Panc1 (cell line): ENCODE data around the gene RTL5. TPM values are rescaled to one million over a fixed set of nuclear protein-coding genes. Genes with fewer than 3 reads are reported as not detected.

Source experiments
- ATAC-seq: fragments of 200-7000 bp; cut with Tn5 transposase; 2 replicates; pipeline ENCODE4 v1.9.1; 2020; ENCODE audit warnings: mild to moderate bottlenecking, moderate library complexity
- BruUV-seq: library from RNA; stranded (reverse); fragments of 400-500 nt; replicated peaks from 2 replicates; lab custom pipeline; 2021; lab: Mats Ljungman, UMichigan
- CTCF ChIA-PET: fragments of 300-600 bp; sonication (Branson Sonifier 250); formaldehyde crosslinking; loops from one replicate; lab custom pipeline; 2022; ENCODE audit warnings: antibody characterized with exemption; lab: Charles Lee
- POLR2A ChIA-PET: fragments of 300-600 bp; sonication (Branson Sonifier 250); formaldehyde crosslinking; loops from one replicate; lab custom pipeline; 2022; ENCODE audit warnings: antibody characterized with exemption; lab: Charles Lee
- DNase-seq: peaks from one replicate; pipeline ENCODE4 v3.0.0-alpha.2; 2010; ENCODE audit warnings: low read depth, low spot score
- H3K27ac ChIP-seq: 2 replicates; pipeline ENCODE4 v1.5.1; 2011; ENCODE audit warnings: mild to moderate bottlenecking, low read length, inconsistent platforms
- H3K27me3 ChIP-seq: fragments of 200-500 bp; sonication (Bioruptor generic); 2 replicates; pipeline ENCODE4 v1.6.0; 2014; ENCODE audit warnings: low read length, inconsistent platforms; ENCODE audit not compliant: control insufficient read depth, insufficient read depth
- H3K36me3 ChIP-seq: fragments of 200-500 bp; sonication (Bioruptor generic); 2 replicates; pipeline ENCODE4 v1.5.1; 2014; ENCODE audit warnings: inconsistent platforms, mild to moderate bottlenecking, low read length, moderate library complexity; ENCODE audit not compliant: control insufficient read depth, insufficient read depth
- H3K4me1 ChIP-seq: 2 replicates; pipeline ENCODE4 v1.5.1; 2011; ENCODE audit warnings: inconsistent platforms, mild to moderate bottlenecking, low read length, moderate library complexity; ENCODE audit not compliant: control insufficient read depth, insufficient read depth
- H3K4me3 ChIP-seq, 2 experiments: 2 replicates each; pipeline ENCODE4 v1.5.1; 2011 to 2012; ENCODE audit warnings: low read depth in 2 of 2, low read length in 2 of 2, mild to moderate bottlenecking in 2 of 2, inconsistent platforms in 1 of 2, moderate library complexity in 1 of 2
- H3K9me3 ChIP-seq: fragments of 200-500 bp; sonication (Bioruptor generic); 2 replicates; pipeline ENCODE4 v1.5.1; 2014; ENCODE audit warnings: low read depth, mild to moderate bottlenecking, inconsistent platforms, low read length, moderate library complexity; ENCODE audit not compliant: control insufficient read depth, insufficient read depth
- POLR2AphosphoS5 ChIP-seq: IDR thresholded peaks from 2 replicates; pipeline ENCODE4 v1.6.1; 2012; ENCODE audit warnings: mild to moderate bottlenecking, low read depth, low read length, moderate library complexity
- SIN3A ChIP-seq: IDR thresholded peaks from 2 replicates; pipeline ENCODE4 v1.6.1; 2012; ENCODE audit warnings: low read depth, mild to moderate bottlenecking, low read length, moderate library complexity, borderline replicate concordance; ENCODE audit not compliant: insufficient read depth
- TCF7L2 ChIP-seq: IDR thresholded peaks from 2 replicates; pipeline ENCODE4 v1.6.1; 2011; ENCODE audit warnings: mild to moderate bottlenecking, low read depth, low read length, inconsistent platforms
- in situ Hi-C: cut with HindIII; loops from 2 replicates; pipeline ENCODE4 v1.10.0; 2016; ENCODE audit warnings: low sequenced_read_pairs, low pct_unique_long_range_greater_than_20kb
- intact Hi-C: fragments of 100-400 bp; cut with micrococcal nuclease; formaldehyde crosslinking; loops from one replicate; pipeline ENCODE4 v1.10.0; 2022; ENCODE audit not compliant: unreplicated experiment
- total RNA-seq: library from RNA; stranded (reverse); gene quantifications from one replicate; pipeline ENCODE4 v1.2.1, GENCODE V29; 2021; ENCODE audit not compliant: unreplicated experiment
- TF ChIP-seq, protein P1 (sequence below): fragments of 450-650 bp; IDR thresholded peaks from 2 replicates; pipeline ENCODE4 v1.5.1; 2017; ENCODE audit warnings: mild to moderate bottlenecking
- TF ChIP-seq, protein P2 (sequence below), 2 experiments: IDR thresholded peaks; 2 replicates each; pipeline ENCODE4 v1.6.1; 2011 to 2012; ENCODE audit warnings: low read depth in 2 of 2, control low read depth in 1 of 2, low read length in 1 of 2, mild to moderate bottlenecking in 1 of 2, moderate library complexity in 1 of 2; ENCODE audit not compliant: insufficient read depth in 1 of 2

The RTL5 gene
- total RNA-seq, 1 experiment from 2014 or later, result 11.0 TPM

DNA sequence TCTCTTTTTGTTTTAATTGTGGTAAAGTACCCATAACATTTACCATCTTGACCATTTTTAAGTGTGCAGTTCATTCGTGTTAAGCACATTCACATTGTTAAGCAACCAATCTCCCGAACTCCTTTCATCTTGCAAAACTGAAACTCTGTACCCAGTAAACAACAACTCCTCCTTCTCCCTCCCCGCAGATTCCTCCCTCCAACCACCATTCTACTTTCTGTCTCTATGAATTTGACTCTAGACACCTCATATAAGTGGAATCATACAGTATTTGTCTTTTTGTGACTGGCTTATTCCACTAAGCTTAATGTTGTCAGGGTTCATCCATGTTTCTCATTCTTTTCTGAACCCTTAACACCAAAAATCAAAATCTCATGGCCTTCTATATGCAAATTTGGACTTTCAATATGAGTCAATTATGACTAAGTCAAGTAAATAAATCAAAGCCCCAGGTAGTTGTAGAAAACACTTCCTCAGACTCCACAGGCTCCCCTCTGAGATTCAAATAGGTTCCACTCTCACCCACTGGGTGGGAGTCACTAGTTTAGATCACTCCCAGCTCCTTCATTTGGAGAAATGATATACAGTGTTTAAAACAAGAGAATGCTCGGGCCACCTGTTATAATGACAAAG lies 9.8 kb upstream of the RTL5 start (continued):
- TF ChIP-seq TCF7L2, result no peak

DNA sequence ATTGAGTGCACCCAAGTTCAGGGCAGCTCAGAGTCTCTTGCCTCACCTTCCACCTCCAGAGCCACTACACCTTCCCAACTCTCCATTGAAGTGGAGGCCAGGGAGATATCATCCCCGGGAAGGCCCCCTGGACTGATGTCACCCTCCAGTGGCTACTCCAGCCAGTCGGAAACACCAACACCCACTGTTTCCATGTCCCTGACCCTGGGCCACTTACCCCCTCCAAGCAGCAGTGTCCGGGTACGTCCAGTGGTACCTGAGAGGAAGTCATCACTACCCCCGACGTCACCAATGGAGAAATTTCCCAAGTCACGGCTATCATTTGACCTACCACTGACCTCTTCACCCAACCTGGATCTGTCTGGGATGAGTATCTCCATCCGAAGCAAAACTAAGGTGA lies 7.8 kb upstream of the RTL5 start:
- in situ Hi-C loops (no loop called here), intact Hi-C loops (no loop called here)
- no TSS peak for BruUV-seq
- no peak for ATAC-seq
- TF ChIP-seq SIN3A, result no peak
- TF ChIP-seq POLR2AphosphoS5, result no peak
- TF ChIP-seq, protein P1, sequence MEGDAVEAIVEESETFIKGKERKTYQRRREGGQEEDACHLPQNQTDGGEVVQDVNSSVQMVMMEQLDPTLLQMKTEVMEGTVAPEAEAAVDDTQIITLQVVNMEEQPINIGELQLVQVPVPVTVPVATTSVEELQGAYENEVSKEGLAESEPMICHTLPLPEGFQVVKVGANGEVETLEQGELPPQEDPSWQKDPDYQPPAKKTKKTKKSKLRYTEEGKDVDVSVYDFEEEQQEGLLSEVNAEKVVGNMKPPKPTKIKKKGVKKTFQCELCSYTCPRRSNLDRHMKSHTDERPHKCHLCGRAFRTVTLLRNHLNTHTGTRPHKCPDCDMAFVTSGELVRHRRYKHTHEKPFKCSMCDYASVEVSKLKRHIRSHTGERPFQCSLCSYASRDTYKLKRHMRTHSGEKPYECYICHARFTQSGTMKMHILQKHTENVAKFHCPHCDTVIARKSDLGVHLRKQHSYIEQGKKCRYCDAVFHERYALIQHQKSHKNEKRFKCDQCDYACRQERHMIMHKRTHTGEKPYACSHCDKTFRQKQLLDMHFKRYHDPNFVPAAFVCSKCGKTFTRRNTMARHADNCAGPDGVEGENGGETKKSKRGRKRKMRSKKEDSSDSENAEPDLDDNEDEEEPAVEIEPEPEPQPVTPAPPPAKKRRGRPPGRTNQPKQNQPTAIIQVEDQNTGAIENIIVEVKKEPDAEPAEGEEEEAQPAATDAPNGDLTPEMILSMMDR, result no peak
- TF ChIP-seq, protein P2, sequence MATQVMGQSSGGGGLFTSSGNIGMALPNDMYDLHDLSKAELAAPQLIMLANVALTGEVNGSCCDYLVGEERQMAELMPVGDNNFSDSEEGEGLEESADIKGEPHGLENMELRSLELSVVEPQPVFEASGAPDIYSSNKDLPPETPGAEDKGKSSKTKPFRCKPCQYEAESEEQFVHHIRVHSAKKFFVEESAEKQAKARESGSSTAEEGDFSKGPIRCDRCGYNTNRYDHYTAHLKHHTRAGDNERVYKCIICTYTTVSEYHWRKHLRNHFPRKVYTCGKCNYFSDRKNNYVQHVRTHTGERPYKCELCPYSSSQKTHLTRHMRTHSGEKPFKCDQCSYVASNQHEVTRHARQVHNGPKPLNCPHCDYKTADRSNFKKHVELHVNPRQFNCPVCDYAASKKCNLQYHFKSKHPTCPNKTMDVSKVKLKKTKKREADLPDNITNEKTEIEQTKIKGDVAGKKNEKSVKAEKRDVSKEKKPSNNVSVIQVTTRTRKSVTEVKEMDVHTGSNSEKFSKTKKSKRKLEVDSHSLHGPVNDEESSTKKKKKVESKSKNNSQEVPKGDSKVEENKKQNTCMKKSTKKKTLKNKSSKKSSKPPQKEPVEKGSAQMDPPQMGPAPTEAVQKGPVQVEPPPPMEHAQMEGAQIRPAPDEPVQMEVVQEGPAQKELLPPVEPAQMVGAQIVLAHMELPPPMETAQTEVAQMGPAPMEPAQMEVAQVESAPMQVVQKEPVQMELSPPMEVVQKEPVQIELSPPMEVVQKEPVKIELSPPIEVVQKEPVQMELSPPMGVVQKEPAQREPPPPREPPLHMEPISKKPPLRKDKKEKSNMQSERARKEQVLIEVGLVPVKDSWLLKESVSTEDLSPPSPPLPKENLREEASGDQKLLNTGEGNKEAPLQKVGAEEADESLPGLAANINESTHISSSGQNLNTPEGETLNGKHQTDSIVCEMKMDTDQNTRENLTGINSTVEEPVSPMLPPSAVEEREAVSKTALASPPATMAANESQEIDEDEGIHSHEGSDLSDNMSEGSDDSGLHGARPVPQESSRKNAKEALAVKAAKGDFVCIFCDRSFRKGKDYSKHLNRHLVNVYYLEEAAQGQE (IDR thresholded peaks at IDR 0.05; ENCODE audit: insufficient read depth in 1 of 2, low read depth in 2 of 2, low read length in 1 of 2), result no peak
- no peak for TF ChIP-seq TCF7L2
- Histone ChIP-seq H3K4me1 (no peaks in the 10 kb centered on the region), H3K9me3 (no peaks in the 10 kb centered on the region), H3K27me3 (no peaks in the 10 kb centered on the region), H3K36me3 (no peaks in the 10 kb centered on the region), H3K4me3 (no peak overlapping the region), H3K27ac (no peak overlapping the region)
- ChIA-PET CTCF (no interaction called here), POLR2A (no interaction called here)
- no peak for DNase-seq

DNA sequence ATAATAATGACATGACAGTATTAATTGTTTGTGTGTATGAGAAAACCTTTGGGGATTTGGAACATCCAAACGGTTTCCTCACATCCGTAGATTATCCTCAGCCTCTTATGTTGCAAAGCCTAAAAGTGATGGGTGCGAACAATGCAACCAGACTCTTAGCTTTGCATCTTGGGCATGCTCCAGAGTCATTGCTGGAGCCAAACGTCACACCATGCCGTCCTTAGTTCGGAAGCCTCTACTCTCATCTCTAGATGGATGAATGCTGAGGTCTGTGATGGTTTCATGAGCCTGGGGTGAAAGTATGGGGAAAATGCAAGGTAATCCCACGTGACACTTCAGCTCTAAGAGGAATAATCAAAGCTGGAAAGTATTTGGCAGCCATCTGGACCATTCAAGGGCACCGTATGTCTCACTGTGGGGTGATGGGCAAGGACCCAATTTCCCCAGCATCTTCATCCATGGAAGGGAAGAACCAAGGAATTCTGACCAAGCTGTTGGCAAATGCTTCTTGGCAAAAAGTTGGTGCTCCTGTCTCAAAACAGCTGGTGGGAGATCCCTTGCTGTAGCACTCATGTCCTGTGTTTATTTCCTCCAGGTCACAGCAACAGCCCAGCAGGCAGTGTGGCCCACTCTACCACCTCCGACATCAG lies 6.3 kb upstream of the RTL5 start:
- no TSS peak for BruUV-seq
- in situ Hi-C loops (no loop called here), intact Hi-C loops (no loop called here)
- H3K36me3 ChIP-seq, result no peaks in the 10 kb centered on the region
- no peak overlapping the region for H3K27ac ChIP-seq
- no peak for TF ChIP-seq POLR2AphosphoS5
- TF ChIP-seq SIN3A, result no peak
- TF ChIP-seq, protein P1, result no peak
- TF ChIP-seq TCF7L2, result no peak
- TF ChIP-seq, protein P2 (IDR thresholded peaks at IDR 0.05; ENCODE audit: insufficient read depth in 1 of 2, low read depth in 2 of 2, low read length in 1 of 2), result no peak
- ChIA-PET POLR2A (no interaction called here), CTCF (no interaction called here)
- H3K4me3 ChIP-seq, result no peak overlapping the region
- H3K4me1 ChIP-seq, result no peaks in the 10 kb centered on the region
- ATAC-seq (no peak), DNase-seq (no peak)
- no peaks in the 10 kb centered on the region for H3K27me3 ChIP-seq
- no peaks in the 10 kb centered on the region for H3K9me3 ChIP-seq
